H9 (cell line): ENCODE data around the gene C12orf50. TPM values are rescaled to one million over a fixed set of nuclear protein-coding genes. Genes with fewer than 3 reads are reported as not detected.

ENCODE experiments used
- DNase-seq: peaks from one replicate; pipeline ENCODE4 v3.0.0-alpha.2; 2017
- H2AFZ ChIP-seq: one replicate; pipeline ENCODE4 v1.6.1; 2013; ENCODE audit warnings: mild to moderate bottlenecking, low read length, control low read depth, moderate library complexity
- H2AK5ac ChIP-seq: 2 replicates; pipeline ENCODE4 v1.6.1; 2013; ENCODE audit warnings: low read length, control low read depth, mixed read lengths; ENCODE audit not compliant: insufficient read length
- H2BK120ac ChIP-seq: one replicate; pipeline ENCODE4 v1.6.1; 2013; ENCODE audit warnings: low read depth, mild to moderate bottlenecking, low read length, control low read depth, inconsistent platforms; ENCODE audit not compliant: poor library complexity, severe bottlenecking
- H2BK12ac ChIP-seq: 2 replicates; pipeline ENCODE4 v1.6.1; 2013; ENCODE audit warnings: low read length, control low read depth, mixed read lengths, low read depth; ENCODE audit not compliant: insufficient read length
- H2BK15ac ChIP-seq: 2 replicates; pipeline ENCODE4 v1.6.1; 2013; ENCODE audit warnings: low read depth, low read length, control low read depth
- H2BK20ac ChIP-seq: one replicate; pipeline ENCODE4 v1.6.1; 2013; ENCODE audit warnings: low read depth, mild to moderate bottlenecking, low read length, control low read depth, inconsistent platforms; ENCODE audit not compliant: poor library complexity, severe bottlenecking
- H2BK5ac ChIP-seq: 2 replicates; pipeline ENCODE4 v1.6.1; 2013; ENCODE audit warnings: low read length, control low read depth, mixed read lengths; ENCODE audit not compliant: insufficient read length
- H3K14ac ChIP-seq: 2 replicates; pipeline ENCODE4 v1.6.1; 2013; ENCODE audit warnings: low read length, control low read depth; ENCODE audit not compliant: insufficient read depth
- H3K18ac ChIP-seq: 2 replicates; pipeline ENCODE4 v1.6.1; 2013; ENCODE audit warnings: low read depth, mild to moderate bottlenecking, mixed read lengths, low read length, control low read depth; ENCODE audit not compliant: insufficient read length
- H3K23ac ChIP-seq: 2 replicates; pipeline ENCODE4 v1.6.1; 2013; ENCODE audit warnings: low read length, control low read depth, mixed read lengths, low read depth; ENCODE audit not compliant: insufficient read length
- H3K23me2 ChIP-seq: 2 replicates; pipeline ENCODE4 v1.6.1; 2013; ENCODE audit warnings: low read depth, mild to moderate bottlenecking, mixed read lengths, low read length, control low read depth; ENCODE audit not compliant: insufficient read length, poor library complexity, severe bottlenecking
- H3K27ac ChIP-seq: 2 replicates; pipeline ENCODE4 v1.5.1; 2013; ENCODE audit warnings: low read length, control low read depth, mixed read lengths, low read depth; ENCODE audit not compliant: insufficient read length
- H3K27me3 ChIP-seq: 2 replicates; pipeline ENCODE4 v1.6.1; 2013; ENCODE audit warnings: low read length, control low read depth, inconsistent platforms; ENCODE audit not compliant: insufficient read depth
- H3K4ac ChIP-seq: 2 replicates; pipeline ENCODE4 v1.6.1; 2013; ENCODE audit warnings: low read depth, mild to moderate bottlenecking, control low read depth, inconsistent platforms, low read length, moderate library complexity
- H3K4me1 ChIP-seq: 2 replicates; pipeline ENCODE4 v1.6.1; 2013; ENCODE audit warnings: low read length, control low read depth, inconsistent platforms; ENCODE audit not compliant: insufficient read depth
- H3K4me2 ChIP-seq: 2 replicates; pipeline ENCODE4 v1.6.1; 2013; ENCODE audit warnings: low read length, control low read depth, mixed read lengths; ENCODE audit not compliant: insufficient read length, insufficient read depth
- H3K56ac ChIP-seq: 2 replicates; pipeline ENCODE4 v1.6.1; 2013; ENCODE audit warnings: low read depth, mild to moderate bottlenecking, mixed read lengths, low read length, control low read depth; ENCODE audit not compliant: insufficient read length
- H3K79me1 ChIP-seq: 2 replicates; pipeline ENCODE4 v1.6.1; 2013; ENCODE audit warnings: low read depth, mild to moderate bottlenecking, moderate library complexity, low read length, control low read depth, inconsistent platforms; ENCODE audit not compliant: insufficient read depth, poor library complexity, severe bottlenecking
- H3K79me2 ChIP-seq: 2 replicates; pipeline ENCODE4 v1.6.1; 2013; ENCODE audit warnings: low read length, control low read depth, inconsistent platforms; ENCODE audit not compliant: insufficient read depth
- H3K9ac ChIP-seq: 2 replicates; pipeline ENCODE4 v1.6.1; 2013; ENCODE audit warnings: low read length, control low read depth, mixed read lengths; ENCODE audit not compliant: insufficient read length; ENCODE audit errors: extremely low read depth
- H3K9me3 ChIP-seq: one replicate; pipeline ENCODE4 v1.6.1; 2013; ENCODE audit warnings: low read depth, low read length, inconsistent platforms; ENCODE audit not compliant: control insufficient read depth
- H3T11ph ChIP-seq: one replicate; pipeline ENCODE4 v1.6.1; 2013; ENCODE audit warnings: mild to moderate bottlenecking, low read length, control low read depth, inconsistent platforms
- H4K20me1 ChIP-seq: one replicate; pipeline ENCODE4 v1.6.1; 2013; ENCODE audit not compliant: control insufficient read depth, insufficient read length, insufficient read depth
- H4K5ac ChIP-seq: 2 replicates; pipeline ENCODE4 v1.6.1; 2013; ENCODE audit warnings: low read depth, mild to moderate bottlenecking, mixed read lengths, low read length, control low read depth; ENCODE audit not compliant: insufficient read length
- H4K8ac ChIP-seq: replicated peaks from 2 replicates; pipeline ENCODE4 v1.6.1; 2013; ENCODE audit warnings: low read length, control low read depth, mixed read lengths, low read depth; ENCODE audit not compliant: insufficient read length
- H4K91ac ChIP-seq: 2 replicates; pipeline ENCODE4 v1.6.1; 2013; ENCODE audit warnings: low read depth, mild to moderate bottlenecking, moderate library complexity, mixed read lengths, low read length, control low read depth; ENCODE audit not compliant: insufficient read length
- H3K27ac Mint-ChIP-seq, 3 experiments: 2 replicates in 2 of 3; 3 replicates in 1 of 3; pipeline ENCODE4 v1.8.0; 2020 to 2021; ENCODE audit warnings: mixed read lengths in 3 of 3, mild to moderate bottlenecking in 1 of 3, moderate library complexity in 1 of 3
- H3K27me3 Mint-ChIP-seq: 2 replicates; pipeline ENCODE4 v1.8.0; 2021; ENCODE audit warnings: low read depth, mild to moderate bottlenecking, moderate library complexity, mixed read lengths
- H3K36me3 Mint-ChIP-seq, 3 experiments: 2 replicates in 2 of 3; 3 replicates in 1 of 3; pipeline ENCODE4 v1.8.0; 2020 to 2021; ENCODE audit warnings: low read depth in 3 of 3, mixed read lengths in 3 of 3; ENCODE audit not compliant: insufficient read depth in 1 of 3
- H3K4me1 Mint-ChIP-seq, 2 experiments: 2 replicates each; pipeline ENCODE4 v1.8.0; 2020; ENCODE audit warnings: mixed read lengths in 2 of 2
- H3K4me3 Mint-ChIP-seq, 2 experiments: 2 replicates in 1 of 2; 3 replicates in 1 of 2; pipeline ENCODE4 v1.8.0; 2020 to 2021; ENCODE audit warnings: mild to moderate bottlenecking in 2 of 2, mixed read lengths in 2 of 2, moderate library complexity in 1 of 2
- H3K9me3 Mint-ChIP-seq, 2 experiments: 2 replicates in 1 of 2; 3 replicates in 1 of 2; pipeline ENCODE4 v1.8.0; 2020; ENCODE audit warnings: mild to moderate bottlenecking in 2 of 2, mixed read lengths in 2 of 2, moderate library complexity in 1 of 2
- total RNA-seq: library from RNA; stranded (reverse); gene quantifications from 2 replicates; pipeline ENCODE4 v1.2.1, GENCODE V29; 2021
- TF ChIP-seq, protein P1 (sequence below): fragments of 200-600 bp; sonication (generic); conservative IDR thresholded peaks from 3 replicates; pipeline ENCODE4 v1.8.0; 2021; ENCODE audit warnings: antibody characterized with exemption, mild to moderate bottlenecking

C12orf50 gene
- total RNA-seq, 1 experiment from 2014 or later: 0.17 TPM

DNA sequence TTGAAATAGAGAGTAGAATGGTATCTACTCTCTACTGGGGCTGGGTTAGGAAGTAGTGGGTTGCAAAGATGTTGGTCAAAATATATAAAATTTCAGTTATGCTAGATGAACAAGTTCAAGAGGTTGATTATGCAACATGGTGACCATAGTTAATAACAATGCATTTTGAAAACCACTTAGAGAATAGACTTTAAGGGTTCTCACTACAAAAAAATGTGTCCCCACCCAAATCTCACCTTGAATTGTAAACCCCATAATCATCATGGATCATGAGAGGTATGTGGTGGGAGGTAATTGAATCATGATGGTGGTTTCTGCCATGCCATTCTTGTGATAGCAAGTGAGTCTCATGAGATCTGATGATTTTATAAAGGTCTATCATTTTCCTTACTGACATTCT is 94.0 kb downstream of the C12orf50 start:
- no peak overlapping the region for H2BK20ac ChIP-seq
- H3K56ac ChIP-seq: no peak overlapping the region
- H4K20me1 ChIP-seq: no peaks in the 10 kb centered on the region
- no peak overlapping the region for H3K4me3 Mint-ChIP-seq
- H3K4me1 Mint-ChIP-seq: 0 out of 4 replicates have a peak, but pooled peaks cover 2 to 7% of the 10 kb centered on the region in 2 experiments
- H2BK5ac ChIP-seq: no peak overlapping the region
- H4K5ac ChIP-seq: no peak overlapping the region
- DNase-seq: no peak
- no peaks in the 10 kb centered on the region for H3K79me2 ChIP-seq
- no peak overlapping the region for H3K4ac ChIP-seq
- H3K36me3 Mint-ChIP-seq: peaks cover 0 to 12% (median 8%) of the 10 kb centered on the region in 3 experiments; a peak in 4 of 7 replicates
- H2BK15ac ChIP-seq: no peak overlapping the region
- peaks cover 22% of the 10 kb centered on the region in 2 experiments for H3K9me3 Mint-ChIP-seq
- no peak overlapping the region for H4K91ac ChIP-seq
- no peak overlapping the region for H3K18ac ChIP-seq
- no peak overlapping the region for H2BK12ac ChIP-seq
- TF ChIP-seq, protein P1, sequence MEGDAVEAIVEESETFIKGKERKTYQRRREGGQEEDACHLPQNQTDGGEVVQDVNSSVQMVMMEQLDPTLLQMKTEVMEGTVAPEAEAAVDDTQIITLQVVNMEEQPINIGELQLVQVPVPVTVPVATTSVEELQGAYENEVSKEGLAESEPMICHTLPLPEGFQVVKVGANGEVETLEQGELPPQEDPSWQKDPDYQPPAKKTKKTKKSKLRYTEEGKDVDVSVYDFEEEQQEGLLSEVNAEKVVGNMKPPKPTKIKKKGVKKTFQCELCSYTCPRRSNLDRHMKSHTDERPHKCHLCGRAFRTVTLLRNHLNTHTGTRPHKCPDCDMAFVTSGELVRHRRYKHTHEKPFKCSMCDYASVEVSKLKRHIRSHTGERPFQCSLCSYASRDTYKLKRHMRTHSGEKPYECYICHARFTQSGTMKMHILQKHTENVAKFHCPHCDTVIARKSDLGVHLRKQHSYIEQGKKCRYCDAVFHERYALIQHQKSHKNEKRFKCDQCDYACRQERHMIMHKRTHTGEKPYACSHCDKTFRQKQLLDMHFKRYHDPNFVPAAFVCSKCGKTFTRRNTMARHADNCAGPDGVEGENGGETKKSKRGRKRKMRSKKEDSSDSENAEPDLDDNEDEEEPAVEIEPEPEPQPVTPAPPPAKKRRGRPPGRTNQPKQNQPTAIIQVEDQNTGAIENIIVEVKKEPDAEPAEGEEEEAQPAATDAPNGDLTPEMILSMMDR: no peak
- H3K14ac ChIP-seq: no peak overlapping the region
- no peak overlapping the region for H2AK5ac ChIP-seq
- no peaks in the 10 kb centered on the region for H3K79me1 ChIP-seq
- no peak overlapping the region for H3K9ac ChIP-seq
- no peak overlapping the region for H3K27ac Mint-ChIP-seq
- no peak overlapping the region for H2AFZ ChIP-seq
- H3K23me2 ChIP-seq: no peaks in the 10 kb centered on the region
- H3K9me3 ChIP-seq: no peaks in the 10 kb centered on the region
- no peak overlapping the region for H3K4me2 ChIP-seq
- H2BK120ac ChIP-seq: no peak overlapping the region
- no peak overlapping the region for H3T11ph ChIP-seq
- H3K23ac ChIP-seq: no peak overlapping the region
- H4K8ac ChIP-seq: no peak overlapping the region
- H3K27me3 Mint-ChIP-seq: peaks cover 37% of the 10 kb centered on the region
- no peaks in the 10 kb centered on the region for H3K4me1 ChIP-seq
- H3K27ac ChIP-seq: no peak overlapping the region
- H3K27me3 ChIP-seq: no peaks in the 10 kb centered on the region
